Measurements from ENCODE around the gene KCNQ1.

DNA sequence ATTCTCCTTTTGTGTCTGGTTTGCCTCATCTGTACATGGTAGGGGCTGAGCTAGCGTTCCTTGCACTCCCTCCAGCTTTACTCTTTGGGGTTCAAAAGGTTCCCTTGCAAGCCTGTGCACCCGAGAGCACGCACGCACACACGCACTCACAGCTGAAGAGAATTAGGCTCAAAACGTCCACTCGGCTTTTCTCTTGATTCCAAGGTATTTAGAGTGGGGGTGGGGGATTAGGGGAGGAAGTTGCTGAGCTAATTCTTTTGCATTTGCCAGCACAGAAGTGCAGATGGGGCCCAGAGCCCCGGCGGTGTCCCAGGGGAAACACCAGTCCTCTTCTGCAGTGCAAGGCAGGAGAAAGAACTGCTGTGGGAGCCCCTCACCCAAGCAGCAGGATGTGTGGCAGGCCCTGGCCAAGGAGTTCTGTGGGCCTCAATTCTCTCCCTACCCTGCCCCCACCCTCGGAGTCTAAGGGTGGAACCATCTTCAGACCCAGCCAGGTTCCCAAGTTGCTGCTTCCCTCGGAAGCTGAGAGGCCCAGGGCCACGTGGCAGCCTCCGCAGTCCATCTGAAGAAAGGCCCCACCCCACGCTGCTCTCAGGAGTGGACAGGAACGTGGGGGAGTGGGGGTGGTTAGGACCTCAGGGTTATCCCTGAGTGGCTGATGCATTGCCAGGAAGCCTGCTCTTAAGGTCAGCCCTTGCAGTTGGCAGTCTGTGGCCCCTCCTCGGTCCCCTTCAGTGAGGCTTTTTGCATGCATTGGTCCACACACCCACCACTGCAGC lies 258.7 kb downstream of the KCNQ1 start:
- no peak for TF ChIP-seq CTCF (conservative IDR thresholded peaks at IDR 0.05)
- no peak for TF ChIP-seq EZH2 (IDR thresholded peaks at IDR 0.05; ENCODE audit: low read depth)
